Femur (tissue), 1 donor: Measurements from ENCODE around the gene CMC4.

Experiments used
- DNase-seq: peaks from one replicate; pipeline ENCODE4 v3.0.0-alpha.2; 2017

Gene CMC4

DNA sequence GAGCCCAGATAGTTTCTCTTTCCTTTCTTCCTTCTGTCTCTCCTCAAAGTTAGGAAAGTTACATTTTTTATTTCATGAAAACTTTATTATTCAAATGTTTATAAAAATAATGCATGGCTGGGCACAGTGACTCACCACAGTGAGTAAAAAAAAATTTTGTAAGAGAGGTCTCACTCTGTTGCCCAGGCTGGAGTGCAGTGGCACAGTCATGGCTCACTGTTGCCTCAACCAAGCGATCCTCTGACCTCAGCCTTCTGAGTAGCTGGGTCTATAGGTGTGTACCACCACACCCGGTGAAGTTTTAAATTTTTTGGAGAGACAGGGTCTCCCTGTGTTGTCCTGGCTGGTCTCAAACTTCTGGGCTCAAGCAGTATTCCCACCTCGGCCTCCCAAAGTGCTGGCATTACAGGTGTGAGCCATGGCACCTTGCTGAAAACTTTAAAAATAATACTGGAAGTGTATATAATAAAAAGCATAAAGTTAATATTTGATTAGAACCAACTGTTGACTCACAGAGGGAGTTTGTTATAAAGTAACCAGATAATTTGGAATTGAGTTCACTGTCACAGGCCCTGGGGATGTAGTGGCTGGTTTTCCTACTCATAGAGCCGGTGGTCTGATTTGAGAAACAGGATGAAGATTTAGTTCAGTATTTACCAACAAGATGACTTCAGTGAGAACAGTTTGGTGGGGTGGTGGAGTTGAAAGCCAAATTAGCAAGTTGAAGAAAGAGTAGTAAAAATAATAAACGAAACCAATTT lies 18.0 kb downstream of the CMC4 start:
- DNase-seq: no peak

DNA sequence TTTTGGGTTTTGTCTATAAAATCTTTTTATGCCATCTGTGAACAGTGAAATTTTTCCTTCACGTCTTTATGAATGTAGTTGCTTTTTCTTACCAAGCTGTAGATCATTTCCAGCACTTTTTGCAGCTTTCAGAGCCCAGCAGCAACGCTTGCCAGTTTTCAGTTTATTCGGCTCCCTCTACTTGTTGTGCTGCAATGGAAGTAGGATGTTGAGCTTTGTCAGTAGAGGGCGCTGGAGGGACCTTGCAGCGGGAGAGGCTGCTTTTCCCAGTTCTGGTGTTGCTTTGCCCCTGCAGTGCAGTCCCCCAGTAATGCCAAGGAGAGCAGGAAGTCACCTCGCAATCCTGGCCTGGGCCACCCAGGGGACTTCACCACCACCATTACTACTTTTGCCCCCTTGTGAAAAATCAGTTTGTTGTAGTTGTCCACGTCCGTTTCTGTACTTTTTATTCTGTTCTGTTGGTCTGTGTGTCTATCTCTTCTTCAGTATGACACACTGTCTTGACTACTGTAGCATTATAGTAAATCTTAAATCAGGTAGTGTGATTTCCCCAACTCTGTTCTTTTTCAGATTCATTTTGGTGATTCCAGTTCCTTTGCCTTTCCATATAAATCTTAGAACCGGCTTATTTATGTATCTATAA lies 21.8 kb downstream of the CMC4 start:
- DNase-seq: no peak

DNA sequence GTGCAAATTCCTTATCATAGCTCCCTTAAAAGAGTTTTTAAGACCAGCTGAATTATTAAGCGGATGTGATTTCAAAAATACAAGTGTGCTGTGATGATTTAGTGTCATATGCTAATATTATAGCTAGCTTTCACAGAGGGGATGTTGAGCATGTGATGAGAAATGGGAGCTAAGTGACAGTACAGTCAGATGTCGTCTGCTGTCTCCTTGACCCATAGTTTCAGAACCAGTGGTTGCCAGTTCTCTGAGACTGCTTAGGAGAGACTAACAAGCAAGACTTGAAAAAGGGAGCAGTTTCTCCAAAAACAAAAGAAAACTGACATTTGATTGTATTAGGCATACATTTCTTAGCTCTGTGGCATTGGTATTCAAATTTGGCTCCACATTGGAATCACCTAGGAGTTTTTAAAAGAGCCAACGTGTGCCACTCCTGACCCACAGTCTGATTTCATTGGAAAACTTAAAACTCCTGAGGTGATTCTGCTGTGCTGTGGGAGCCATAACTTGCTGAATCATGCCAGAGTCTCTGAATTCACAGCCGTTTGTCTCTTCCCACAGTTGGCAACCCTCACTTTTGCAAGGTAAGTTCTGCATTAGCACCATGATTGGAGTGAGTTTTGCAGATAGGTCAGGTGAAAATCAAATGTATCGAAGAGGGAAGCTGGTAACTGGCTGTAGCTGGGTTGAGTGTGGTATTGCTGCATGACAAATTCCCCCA lies 24.0 kb downstream of the CMC4 start:
- DNase-seq: no peak

DNA sequence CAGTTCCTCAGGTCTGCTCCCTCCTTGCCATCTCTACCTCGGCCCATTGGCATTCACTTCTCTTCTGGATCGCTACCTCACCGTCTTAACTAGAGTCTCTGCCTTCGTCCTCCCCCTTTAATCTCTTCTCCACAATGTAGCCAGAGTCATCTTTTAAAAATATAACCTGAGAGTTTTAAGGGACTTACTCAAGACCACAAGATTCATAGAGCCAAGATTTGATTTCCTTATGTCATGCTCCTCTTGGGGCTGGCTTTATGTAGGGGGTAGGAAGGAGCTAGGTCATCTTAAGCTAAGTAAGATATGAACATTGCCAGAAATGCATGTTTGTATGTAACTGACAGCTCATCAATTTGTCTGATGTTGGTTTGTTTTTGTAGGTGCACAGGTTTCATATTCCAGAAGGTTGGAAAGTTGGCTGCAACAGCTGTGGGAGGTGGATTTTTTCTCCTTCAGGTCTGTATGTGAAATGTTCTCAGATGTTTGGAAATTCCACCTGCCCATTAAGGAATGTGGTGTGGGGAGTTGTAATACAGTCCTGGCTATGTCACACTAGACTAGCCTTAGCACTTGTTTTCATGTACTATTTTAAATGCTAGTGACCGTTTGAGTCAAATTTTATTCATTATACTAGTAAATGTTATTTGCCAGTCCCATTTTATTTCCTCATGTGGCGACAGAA lies 24.7 kb downstream of the CMC4 start:
- DNase-seq: no peak

DNA sequence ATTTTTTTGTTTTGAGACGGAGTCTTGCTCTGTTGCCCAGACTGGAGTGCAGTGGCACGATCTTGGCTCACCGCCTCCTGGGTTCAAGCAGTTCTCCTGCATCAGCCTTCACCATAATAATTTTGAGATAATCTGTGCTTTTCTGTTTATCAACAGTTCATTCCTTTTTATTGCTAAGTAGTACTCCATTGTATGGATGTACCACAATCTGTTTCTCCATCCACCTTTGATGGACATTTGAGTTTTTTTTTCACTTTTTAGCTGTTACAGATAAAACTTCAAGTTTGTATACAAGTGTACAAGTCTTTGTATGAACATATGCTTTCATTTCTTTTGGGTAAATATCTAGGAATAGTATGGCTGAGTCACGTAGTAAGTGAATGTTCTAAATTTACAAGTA lies 35.2 kb downstream of the CMC4 start:
- no peak for DNase-seq

DNA sequence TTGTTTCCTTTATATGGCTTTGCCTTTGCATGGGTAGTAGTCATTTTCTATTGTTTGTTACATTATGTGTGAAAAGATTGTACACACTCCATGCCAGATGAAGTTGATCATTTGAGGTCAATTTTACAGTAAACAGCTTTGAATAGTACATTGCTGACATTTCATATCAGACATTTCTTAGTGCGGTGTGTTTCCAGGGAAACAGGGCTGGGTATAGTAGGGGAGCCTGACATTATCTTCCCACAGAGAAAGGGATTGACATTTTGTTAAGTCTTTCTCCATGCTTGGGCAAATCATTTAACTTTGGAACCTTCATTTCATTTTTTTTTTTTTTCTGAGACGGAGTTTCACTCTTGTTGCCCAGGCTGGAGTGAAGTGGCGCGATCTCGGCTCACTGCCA lies 39.3 kb downstream of the CMC4 start:
- DNase-seq: no peak

DNA sequence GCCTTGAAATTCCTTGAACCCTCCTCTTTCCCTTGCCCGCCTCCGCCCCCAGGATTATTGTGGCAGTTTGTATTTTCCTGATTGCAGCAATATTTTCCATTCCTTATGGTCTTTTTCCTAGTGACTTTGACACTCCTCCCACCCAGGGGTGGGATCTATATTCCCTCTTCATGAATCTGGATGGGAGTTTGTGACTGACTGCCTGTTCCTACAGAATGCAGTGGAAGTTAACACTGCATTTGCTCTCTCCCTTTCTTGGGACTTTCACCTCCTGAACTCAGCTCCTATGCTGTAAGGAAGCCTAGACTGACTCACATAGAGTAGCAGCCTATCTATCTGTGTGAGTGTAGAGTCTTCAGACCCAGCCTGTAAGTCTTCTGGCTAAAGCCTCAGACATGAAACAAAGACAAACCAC lies 42.1 kb downstream of the CMC4 start:
- DNase-seq: no peak

DNA sequence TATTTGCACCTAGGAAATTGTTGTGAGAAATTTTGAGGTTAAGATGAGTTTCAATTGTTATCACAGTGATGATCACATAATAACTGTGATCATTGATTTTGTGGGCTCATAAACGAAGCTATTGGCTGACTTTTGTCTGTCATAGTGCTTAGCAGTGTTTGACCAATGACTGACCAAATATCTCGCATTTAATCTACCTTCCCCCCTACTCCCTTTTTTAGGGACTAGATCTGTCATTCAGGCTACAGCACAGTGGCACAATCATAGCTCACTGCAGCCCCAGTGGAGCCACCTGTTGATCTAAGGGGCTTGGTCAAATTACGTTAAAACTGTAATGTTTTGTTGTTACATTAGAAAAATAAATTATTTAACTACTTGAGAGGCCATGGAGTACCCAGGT lies 42.8 kb downstream of the CMC4 start:
- no peak for DNase-seq

DNA sequence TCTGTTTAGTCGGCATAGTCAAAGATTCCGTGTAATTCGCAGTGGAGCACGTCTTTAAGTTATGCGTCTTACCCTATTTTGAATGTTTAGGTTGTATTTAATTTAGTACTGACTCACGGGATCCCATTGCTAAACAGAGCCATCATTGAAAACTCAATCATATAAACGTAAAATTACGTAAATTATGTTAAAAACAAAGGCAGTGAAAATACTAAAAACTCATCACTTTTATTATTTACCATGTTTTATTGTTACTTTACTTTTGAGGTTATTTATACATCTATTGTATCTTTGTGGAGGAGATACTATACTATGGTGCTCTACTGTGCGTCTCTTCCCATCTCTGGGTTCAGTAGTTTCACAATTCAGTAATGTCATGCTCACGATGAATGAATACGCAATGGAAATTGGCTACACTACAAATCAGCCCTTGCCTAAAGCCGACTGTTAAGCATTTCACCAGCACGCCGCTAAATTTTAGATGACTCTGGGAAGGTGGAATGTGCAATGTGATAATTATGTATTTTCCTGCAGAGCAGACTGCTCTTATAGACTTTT lies 43.3 kb downstream of the CMC4 start:
- DNase-seq: peak; percentile 33

DNA sequence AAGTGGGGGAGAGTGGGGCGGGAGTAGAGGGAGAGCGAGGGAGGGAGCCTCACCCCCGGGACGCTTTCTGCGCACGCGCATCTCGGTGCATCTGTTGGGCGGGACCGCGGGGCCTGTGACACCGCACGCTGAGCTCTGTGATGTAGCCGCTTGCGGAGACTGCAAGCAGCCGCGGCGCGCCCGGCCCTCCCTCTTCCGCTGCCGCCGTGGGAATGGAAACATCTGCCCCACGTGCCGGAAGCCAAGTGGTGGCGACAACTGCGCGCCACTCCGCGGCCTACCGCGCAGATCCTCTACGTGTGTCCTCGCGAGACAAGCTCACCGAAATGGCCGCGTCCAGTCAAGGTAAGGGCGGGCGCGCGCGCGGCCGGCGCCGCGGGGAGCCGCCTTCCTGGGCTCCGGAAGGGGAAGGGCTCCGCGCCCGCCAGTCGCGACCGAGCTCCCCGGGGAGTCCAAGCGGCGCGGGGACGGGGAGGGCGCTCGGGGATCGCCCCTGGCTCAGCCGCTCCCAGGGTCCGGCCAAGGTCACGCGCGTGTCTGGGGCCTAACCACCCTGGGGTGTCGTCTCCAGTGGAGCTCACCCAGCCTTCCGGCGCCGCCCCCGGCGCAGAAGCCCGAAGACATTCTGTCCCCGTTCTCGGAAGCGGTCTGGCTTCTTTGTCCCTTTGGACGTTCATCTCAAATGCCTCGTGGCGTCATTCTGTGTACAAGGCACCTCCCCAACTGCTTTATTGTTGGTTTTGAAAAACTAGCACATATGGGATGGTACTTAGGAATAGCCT lies 44.0 kb downstream of the CMC4 start, which contains the start of gene FUNDC2:
FUNDC2 (plus strand) TSS at position 118 of the 782 bp plus-strand sequence; CDS start at position 213, 95 bp downstream.
- peak; percentile 96 for DNase-seq

DNA sequence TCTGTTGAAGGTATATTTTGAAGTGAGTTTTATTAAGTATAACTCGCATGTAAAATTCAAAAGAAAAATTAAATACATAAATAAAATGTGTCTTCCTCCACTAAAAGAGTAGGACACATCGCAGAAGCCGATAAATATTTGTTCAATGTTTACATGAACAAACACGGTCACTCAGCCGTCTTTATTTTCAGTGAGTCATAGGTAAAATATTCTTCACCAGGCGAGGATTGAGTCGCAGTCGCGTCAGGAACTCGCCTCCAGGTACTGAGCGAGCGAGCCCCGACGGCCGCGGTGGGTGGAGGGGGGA lies 44.6 kb downstream of the CMC4 start:
- no peak for DNase-seq

DNA sequence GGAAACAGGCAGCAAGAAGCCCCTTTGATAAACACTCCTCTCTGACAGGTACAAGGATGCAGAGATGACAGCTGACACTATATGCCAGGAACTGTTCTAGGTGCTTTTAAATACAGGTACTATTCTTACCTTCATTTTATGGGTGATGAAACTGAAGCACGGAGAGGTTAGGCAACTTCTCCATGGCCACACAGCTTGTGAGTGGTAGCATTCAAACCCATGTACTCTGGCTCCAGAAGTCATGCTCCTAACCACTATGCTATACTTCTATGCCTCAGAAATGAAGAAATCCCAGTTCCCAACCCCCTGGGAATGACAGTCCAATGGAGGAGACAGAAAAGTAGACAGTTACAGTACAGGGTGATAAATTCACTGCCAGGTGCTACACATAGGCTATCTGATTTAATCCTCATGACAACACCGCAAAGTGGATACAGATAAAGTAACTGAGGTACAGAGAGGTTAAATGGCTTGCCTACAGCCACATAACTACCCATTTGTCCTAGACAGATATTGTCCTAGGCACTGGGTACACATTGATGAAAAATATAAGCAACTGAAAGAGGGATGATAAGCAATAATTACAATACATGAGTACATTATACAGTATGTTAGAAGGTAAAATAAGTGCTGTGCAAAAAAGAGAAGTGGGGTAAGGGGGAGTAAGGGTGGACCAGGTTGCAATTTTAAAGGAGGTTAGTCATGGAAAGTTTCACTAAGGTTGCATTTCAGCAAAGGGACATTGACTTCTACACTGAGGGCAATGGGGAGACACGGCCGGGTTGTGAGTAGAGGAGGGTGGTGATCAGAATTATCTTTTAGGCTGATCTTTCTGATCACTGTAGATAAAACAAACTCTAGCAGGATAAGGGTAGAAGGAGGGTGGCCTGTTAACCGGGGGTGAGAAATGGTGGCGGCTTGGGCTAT lies 46.8 kb downstream of the CMC4 start:
- no peak for DNase-seq

DNA sequence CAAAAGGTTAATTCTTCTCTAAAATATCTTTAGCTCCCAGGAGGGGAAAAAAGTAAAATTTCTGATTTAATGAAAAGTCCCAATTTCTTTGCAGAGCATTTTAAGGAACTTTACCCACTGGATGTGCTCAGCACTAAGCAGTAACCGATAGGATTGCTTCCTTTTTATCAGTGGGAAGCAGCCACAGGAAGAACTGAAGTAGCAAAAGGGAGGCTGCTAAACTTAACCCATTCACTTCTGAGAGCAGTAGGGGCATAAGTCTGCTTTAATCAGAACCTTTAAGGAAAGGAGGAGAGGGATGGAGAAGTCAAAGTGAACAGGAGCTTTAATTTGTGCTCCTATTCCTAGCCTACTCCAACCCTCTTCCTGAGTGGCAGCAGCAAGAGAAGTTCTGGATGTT lies 48.4 kb downstream of the CMC4 start, which contains the start of gene F8:
F8 (minus strand) TSS at position 139 of the 400 bp plus-strand sequence. CDS start 171 bp downstream, outside the sequence.
- no peak for DNase-seq

DNA sequence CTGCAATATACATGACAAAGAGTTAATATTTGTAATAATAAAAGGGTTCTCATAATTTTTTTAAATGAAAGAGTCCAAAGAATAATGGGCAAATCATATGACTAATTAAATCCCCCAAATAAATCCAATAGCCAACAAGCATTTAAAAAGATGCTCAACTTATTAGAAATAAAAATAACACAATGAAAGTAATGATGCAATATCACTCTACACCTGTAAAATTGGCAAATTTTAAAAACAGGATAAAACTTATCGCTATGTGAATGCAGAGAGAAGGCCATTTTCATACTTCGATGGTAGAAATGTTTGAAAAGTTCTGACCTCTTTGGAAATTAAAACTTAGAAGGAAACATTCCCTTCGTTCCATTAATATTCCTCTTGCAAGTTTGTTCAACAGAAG lies 50.3 kb downstream of the CMC4 start:
- DNase-seq: no peak
